HG03521 (cell line): ENCODE results near the gene RPS6KA6.
"Not testable (repeated sequence)": the region's sequence is repeated elsewhere in the genome, so short reads cannot be mapped to it uniquely, and the experiment has no call there.

Experiments used
- ATAC-seq: cut with Tn5 transposase; IDR thresholded peaks from one replicate; pipeline ENCODE4 v1.9.1; 2021; ENCODE audit warnings: mild to moderate bottlenecking, moderate library complexity; ENCODE audit not compliant: unreplicated experiment

RPS6KA6 gene

DNA sequence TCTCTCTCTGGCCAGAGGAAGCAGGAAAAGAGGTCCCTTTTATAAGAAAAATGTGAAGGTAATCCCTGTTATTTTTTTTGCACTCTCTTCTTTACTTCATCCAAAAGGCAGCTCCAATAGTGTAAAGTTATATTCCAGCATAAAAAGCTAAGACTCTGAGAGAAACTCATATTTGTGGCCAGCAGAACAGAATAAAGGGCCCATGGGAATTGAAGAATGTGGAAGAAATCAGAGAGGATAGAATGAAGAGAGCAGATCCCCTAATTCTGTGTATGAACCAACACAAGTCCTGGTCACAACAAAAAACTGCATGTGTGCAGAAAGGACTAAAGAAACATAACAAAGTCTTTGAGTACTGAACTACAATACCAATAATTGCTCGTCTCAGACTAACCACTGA is 22.3 kb downstream of the RPS6KA6 start:
- ATAC-seq = no peak

GRCh38 chrX:84162401-84162800 is 25.6 kb downstream of the RPS6KA6 start:
- ATAC-seq = no peak

GRCh38 chrX:84161641-84162040 is 26.4 kb downstream of the RPS6KA6 start:
- ATAC-seq = no peak

DNA sequence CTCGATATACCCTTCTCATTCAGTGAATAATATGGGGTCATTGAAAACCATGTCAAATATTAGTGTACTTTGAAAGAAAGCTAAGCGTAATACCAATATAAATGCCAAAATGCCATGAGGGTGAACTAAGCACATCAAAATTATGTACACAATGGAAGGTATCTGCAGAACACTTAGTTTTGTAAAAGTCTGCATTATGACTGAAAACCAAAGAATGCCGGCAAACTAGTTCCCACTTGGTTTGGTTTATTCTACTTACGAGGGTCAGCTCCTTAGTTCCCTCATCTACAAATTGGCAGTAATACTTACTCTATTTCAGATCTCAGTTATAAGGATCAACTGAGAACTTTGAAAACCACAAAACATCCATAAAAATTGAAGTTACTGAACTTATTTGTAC is 27.3 kb downstream of the RPS6KA6 start:
- ATAC-seq = no peak

DNA sequence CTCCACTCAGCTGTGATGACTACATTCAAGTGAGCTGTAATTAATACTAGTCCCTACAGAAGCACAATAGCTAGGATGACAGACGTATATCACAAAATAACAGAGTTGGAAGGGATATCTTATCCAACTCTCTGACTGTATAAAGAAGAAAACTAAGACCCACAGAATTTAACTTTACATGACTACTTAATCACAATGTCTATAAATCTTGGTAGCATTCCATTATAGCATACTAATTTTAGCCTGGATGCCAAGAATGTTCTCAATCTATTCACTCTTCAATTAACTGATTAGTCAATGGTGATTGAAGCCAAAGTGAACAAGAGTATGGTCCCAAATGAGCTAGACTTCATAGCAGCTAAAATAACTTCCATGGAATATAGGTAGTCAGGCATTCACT is 31.2 kb downstream of the RPS6KA6 start:
- ATAC-seq = no peak

DNA sequence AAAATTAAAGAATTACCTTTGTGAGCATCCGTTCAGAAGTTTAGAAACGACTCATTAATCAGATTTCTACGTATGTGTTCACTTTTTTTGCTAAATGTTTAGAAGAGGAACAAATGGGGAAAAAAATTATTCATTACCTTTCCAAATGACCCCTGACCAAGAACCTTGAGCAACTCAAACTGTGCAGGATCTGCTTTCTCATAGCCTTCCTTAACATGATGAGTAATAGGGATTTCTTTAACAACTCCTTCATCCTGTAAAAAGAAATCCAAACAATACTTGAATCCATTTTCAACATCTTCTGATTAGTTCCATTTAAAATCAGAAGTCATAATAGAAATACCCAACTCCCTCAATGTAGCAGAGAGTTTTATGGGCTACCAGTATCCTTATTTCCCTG is 32.1 kb downstream of the RPS6KA6 start:
- no peak for ATAC-seq

DNA sequence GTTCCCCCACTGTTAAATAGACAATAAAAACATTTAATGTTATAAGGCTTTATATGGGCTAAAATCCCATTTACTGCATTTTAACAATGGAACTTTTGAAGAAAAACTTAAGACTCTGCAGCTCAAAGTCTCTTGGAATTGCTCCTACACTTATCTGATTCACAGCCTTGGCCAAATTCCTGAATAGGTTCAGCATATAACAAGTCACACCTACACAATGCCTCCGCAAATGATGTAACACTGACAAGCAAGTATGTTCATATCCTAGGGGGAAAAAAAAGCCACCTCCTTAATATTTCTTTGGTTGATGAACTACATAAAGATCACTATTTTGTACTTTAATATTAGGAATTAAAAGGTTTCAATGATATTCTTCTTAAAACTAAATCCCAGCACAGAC is 34.5 kb downstream of the RPS6KA6 start:
- no peak for ATAC-seq

GRCh38 chrX:84144991-84145390 is 43.0 kb downstream of the RPS6KA6 start:
- ATAC-seq = no peak

- ATAC-seq = no peak
Measured at GRCh38 chrX:84144281-84144680, 43.7 kb downstream of the RPS6KA6 start.

DNA sequence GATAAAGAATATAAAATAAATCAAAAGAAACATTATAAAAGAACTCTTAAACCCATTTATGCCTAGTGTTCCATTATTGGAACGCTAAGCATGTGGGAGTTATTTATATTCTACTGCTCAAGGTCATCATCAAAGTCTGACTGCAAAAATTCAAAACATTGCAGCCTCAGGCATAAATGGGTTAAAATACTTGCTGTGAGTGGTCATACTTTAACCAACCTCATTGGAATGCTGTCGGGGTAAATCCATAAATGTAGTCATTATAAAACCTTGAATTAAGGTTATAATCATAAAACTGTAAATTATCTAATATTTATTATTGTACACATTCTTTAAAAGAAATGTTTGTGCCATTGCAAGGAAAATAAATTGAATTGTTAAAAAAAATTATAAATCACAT is 55.0 kb downstream of the RPS6KA6 start:
- no peak for ATAC-seq

GRCh38 chrX:84123585-84123984 is 64.4 kb downstream of the RPS6KA6 start:
- ATAC-seq = no peak

DNA sequence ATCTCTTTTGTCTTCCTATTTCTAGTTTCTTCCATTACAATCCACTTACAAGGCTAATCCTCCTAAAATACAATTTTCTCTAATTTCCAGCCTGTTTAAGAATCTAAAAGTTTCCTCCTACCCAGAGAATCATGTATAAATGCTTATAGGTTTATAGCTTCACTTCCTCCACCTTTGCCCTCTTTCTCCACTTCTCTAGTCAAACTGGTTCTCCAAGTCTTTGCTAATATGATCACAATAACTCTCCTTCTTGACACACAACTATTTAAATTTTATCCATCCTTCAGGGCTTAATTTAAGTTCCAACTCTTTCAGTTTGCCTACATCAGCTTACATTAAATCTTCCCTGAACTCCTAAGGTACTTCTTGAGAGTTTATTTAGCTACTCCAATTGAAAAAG is 69.2 kb downstream of the RPS6KA6 start:
- ATAC-seq = no peak

- ATAC-seq = no peak
Measured at GRCh38 chrX:84118315-84118714, 69.7 kb downstream of the RPS6KA6 start.

DNA sequence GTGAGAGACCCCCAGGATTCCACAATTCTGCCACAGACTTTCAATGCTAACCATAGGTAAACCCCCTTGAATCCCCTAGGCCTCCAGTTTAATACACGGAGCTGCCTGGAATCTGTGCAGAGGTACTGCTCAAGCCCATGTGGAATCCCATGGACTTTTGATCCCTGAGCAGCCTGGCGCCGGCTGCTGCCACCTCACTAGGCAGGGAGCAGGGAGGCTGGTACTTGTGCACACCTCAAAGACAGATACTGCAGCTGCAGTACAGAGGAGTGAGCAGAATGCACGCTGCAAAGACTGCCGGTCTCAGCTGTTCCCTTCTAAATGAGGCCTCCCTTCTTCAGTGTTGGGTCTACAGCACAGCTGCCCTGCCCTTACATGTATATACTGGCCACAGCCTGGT is 79.4 kb downstream of the RPS6KA6 start:
- ATAC-seq = no peak

GRCh38 chrX:84099120-84099519 is 88.9 kb downstream of the RPS6KA6 start:
- ATAC-seq = no peak

- ATAC-seq = not testable (repeated sequence)
Measured at GRCh38 chrX:84079479-84080197, 108.4 kb downstream of the RPS6KA6 start.

- ATAC-seq = no peak
Measured at GRCh38 chrX:84078991-84079390, 109.0 kb downstream of the RPS6KA6 start.

- ATAC-seq = no peak
Measured at GRCh38 chrX:84064814-84065213, 123.2 kb downstream of the RPS6KA6 start.

DNA sequence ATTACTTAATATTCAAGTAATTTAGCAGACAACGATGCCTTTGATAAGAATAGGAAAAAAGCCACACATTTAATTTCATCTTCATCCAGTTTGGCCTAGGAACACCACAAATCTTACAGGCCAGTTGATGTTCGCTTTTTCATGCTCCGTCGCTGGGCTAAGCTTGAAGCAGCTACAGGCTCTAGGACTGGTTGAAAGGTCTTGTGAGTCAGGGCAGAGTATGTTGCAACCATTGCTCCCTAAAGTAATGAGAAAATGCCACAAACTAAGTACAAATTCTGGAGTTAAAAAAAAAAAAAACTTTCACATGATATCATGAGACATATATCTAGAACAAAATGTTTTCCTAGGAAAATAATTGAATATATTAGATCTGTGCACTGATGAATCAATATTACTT is 123.8 kb downstream of the RPS6KA6 start:
- ATAC-seq = no peak

DNA sequence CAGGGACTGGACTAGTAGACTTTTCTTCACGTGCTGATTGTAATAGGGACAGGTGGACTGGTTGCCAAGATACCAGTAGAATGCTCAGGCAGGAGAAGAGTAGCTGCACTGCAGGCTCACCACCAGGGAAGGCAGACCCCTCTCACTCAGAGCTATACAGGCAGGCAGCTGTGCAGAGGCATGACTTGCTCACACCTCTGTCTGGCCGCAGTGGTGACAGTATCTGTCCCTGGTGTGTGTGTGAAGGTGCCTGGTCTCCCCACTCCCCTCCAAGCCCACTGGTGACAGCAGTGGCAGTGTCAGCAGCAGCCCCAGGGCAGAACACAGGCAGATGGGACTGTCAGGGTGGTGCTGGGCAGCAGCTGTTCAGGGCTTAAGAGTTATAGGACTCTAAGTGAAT is 140.7 kb downstream of the RPS6KA6 start:
- no peak for ATAC-seq

DNA sequence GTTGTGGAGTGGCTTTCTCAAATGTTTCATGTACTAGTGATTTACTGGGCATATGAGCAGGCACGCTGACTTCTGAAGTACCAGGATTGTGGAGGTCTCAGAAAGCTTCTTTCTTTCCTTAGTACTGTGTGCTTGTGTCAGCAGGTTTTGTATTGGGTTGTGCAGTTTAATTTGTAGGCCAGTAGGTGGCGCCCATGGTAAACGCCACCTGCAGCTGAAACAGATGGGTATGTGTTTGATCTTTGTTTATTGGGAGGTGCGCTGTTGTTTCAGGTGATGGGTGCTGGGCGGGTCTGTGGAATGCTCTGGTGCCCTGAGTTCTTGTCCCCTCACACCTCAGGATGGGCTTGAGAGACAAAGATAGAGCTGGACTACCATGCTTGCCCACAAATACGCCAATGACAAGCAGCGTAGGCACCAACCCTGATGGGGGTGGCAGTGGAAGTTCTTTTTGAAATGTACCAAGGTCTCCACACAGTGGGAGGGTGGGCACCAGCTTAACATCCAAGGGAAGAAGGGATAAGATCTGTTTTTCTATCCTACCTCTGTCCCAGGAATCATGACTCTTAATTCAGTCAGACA is 141.5 kb downstream of the RPS6KA6 start:
- ATAC-seq = no peak

- ATAC-seq = no peak
Measured at GRCh38 chrX:84044051-84044450, 143.9 kb downstream of the RPS6KA6 start.
